ENCODE measurements around the gene LIMS1.
"Not testable (repeated sequence)": the region's sequence is repeated elsewhere in the genome, so short reads cannot be mapped to it uniquely, and the experiment has no call there.

The LIMS1 gene

GRCh38 chr2:108552566-108552965 is 18.3 kb downstream of the LIMS1 start:
- DNase-seq (ENCODE audit: low read depth), result no peak

GRCh38 chr2:108553209-108553919 is 19.1 kb downstream of the LIMS1 start:
- DNase-seq (ENCODE audit: low read depth), result no peak

GRCh38 chr2:108554528-108554927 is 20.3 kb downstream of the LIMS1 start:
- DNase-seq (ENCODE audit: low read depth), result no peak

GRCh38 chr2:108555572-108555971 is 21.3 kb downstream of the LIMS1 start:
- DNase-seq (ENCODE audit: low read depth), result no peak

- DNase-seq (ENCODE audit: low read depth), result not testable (repeated sequence)
Measured at GRCh38 chr2:108556581-108556980, 22.3 kb downstream of the LIMS1 start.

DNA sequence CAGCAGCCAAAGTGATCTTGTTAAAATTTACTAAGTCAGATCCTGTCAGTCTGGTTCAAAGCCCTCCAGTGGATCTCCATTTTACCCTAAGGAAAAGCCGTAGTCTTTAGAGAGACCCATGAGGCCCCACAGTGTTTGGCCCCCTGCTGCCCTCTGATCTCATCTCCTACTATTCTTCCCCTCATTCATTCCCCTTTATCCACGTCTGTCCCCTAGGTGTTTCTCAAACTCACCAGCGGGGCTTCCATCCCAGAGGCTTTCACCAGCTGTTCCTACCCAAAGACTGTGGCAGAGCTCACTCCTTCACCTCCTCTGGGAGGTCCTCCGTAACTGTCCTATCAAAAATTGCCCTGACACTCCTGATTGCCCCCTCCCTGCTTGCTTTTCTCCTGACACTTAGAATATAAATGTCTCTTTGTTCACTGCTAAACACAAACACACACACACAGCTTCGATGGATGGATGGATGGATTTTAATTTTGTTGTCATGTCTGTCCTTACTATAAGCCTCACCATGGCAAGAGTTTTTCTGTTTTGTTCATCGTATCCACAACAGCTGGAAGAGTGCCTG is 26.1 kb downstream of the LIMS1 start:
- DNase-seq (ENCODE audit: low read depth), result no peak

DNA sequence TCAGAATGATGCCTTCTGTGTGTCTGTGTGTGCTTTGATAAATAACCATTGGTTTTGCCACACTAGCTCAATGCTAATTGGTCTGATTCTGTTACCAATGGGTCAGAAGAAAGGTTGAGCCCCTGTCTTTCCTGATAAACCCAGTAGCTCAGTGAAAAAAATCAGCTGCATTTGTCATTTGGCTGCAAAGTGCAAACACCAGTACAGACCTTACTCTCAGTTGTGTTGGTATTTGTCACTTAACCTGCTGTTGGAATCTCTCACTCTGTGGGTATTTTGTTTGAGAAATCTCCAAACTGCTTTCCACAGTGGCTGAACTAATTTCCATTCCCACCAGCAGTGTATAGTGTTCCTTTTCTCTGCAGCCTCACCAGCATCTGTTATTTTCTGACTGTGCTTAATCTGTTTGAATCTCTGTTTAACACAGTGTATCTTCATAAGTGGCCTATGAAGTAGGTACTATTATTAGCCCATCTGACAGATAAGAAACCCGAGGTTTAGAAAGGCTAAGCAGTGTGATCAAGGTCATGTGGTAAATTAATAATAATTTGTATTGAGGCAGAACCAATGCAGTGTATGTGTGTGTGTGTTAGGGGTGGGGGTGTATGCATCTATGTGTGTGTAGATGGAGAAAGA is 26.7 kb downstream of the LIMS1 start:
- no peak for DNase-seq (ENCODE audit: low read depth)

GRCh38 chr2:108562274-108562673 is 28.0 kb downstream of the LIMS1 start:
- DNase-seq (ENCODE audit: low read depth), result no peak

DNA sequence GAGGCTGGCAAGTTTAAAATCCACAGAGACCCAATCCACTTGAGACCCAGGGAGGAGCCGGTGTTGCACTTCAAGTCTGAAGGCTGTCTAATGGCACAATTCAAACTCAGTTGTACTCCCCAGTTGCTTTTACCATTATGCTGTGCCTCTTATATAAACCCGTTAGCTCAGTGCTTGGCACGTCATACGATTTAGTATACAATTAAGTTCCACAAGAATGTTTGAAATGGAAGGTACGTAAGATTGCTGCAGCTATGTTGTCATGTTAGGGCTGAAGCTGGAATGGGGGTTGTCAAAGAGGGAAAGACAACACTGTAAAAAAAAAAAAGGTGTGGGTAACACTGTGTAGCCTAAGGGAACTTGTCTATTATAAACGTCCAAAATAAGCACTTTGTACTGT is 30.2 kb downstream of the LIMS1 start:
- no peak for DNase-seq (ENCODE audit: low read depth)

DNA sequence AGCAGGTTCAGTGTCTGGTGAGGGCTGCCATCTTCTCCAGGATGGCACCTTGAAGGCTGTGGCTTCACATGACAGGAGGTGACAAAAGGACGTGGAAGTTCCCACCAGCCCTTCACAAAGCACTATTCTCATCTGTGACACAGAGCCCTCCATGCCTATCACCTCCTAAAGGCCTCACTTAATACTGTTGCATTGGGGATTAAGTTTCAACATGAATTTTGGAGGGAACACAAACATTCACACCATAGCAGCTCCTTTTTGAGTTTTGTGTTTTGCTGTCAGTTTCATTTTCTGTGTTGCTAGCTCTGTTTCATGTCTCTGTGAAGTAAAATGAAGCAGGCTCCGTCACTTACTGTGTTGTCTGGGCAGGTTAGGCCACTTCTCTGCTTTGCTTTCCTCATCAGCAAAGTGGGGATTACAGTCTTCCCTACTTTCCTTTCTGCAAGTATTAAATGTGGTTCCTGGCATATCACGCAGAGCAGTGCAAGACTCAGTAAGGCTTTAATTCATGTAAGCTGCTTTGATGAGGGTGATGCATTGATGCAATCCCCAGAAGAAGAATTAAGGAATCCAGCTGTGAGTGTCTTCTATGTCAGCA is 31.6 kb downstream of the LIMS1 start:
- no peak for DNase-seq (ENCODE audit: low read depth)

DNA sequence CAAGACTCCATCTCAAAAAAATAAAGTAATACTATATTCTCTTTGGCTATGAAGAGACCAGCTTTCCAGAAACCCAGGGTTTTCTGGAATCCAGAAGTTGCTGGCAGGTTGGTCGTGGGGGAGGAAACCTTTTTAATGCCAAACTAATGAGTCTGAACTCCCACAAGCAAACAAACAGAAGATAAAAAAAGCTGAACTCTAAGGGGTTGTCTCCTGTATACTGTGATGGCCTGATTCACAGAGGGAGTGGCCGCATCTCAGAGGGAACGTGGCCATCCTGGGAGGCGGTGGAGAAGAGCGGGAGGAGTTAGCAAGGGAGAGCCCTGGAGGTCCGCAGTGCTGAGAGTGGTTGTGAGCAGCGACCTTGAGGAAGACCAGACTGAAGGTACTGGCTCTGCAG is 36.1 kb downstream of the LIMS1 start:
- DNase-seq (ENCODE audit: low read depth), result no peak

DNA sequence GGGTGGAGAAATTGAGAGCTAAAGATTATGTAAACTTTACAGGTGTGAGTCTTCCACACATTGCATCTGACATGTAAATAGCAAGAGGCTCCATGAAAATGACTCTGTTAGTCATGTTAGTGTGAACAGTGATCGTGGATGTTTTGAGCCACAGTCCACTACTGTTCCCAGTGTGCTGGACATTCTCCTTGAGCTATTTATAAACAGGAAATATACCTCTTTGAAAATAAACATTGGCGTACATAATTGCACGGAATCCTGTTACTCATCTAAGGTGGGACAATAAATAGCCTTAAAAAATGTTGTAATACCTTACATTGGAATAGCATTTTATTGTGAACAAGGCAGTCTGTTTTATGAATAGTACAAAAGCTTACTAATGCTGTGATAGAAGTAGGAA is 37.0 kb downstream of the LIMS1 start:
- DNase-seq (ENCODE audit: low read depth), result no peak

DNA sequence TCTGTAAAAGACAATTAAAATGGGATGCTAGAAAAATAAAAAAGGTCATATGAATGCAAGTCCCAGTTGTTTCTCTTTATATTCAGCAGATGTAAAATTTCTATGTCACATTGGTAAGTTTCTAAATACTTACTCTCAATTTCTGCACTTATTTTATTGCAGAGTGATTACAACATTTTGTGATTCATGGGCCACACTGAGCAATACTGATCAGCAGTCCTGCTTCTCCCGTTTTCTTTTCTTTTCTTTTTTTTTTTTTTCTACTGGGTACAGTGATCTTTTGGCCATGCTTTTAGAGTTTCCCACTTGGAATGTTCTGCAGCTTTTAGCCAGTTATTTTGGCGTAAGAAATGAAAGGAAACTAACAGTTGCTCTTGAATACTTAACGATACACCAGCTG is 38.8 kb downstream of the LIMS1 start:
- DNase-seq (ENCODE audit: low read depth), result no peak

DNA sequence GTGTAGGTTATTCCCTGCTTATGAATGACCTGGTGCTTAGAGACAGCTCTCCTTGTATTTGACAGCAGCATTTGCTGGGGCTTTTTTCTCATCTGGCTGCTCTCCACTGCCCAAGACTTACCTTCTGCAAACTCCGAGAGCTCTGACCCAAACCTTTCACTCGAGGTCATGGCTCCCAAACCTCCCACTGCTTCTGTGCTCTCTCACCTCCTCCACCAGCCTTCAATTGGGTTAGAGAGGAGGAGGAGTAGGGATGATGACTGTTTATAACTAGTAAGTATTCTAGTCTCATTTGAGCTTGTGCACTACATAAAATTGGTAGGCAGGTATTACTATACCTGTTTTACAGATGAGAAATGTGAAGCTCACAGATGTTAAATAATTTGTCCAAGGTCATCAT is 40.1 kb downstream of the LIMS1 start:
- no peak for DNase-seq (ENCODE audit: low read depth)

- DNase-seq (ENCODE audit: low read depth), result no peak
Measured at GRCh38 chr2:108575132-108575966, 41.1 kb downstream of the LIMS1 start.

- DNase-seq (ENCODE audit: low read depth), result no peak
Measured at GRCh38 chr2:108577099-108577498, 42.8 kb downstream of the LIMS1 start.

GRCh38 chr2:108579623-108580022 is 45.4 kb downstream of the LIMS1 start:
- no peak for DNase-seq (ENCODE audit: low read depth)

GRCh38 chr2:108580050-108580449 is 45.8 kb downstream of the LIMS1 start:
- DNase-seq (ENCODE audit: low read depth), result no peak

GRCh38 chr2:108583903-108584520 is 49.7 kb downstream of the LIMS1 start:
- DNase-seq (ENCODE audit: low read depth), result no peak

GRCh38 chr2:108585436-108585835 is 51.2 kb downstream of the LIMS1 start:
- DNase-seq (ENCODE audit: low read depth), result no peak

- no peak for DNase-seq (ENCODE audit: low read depth)
Measured at GRCh38 chr2:108586116-108586515, 51.8 kb downstream of the LIMS1 start.

GRCh38 chr2:108586631-108587030 is 52.4 kb downstream of the LIMS1 start:
- no peak for DNase-seq (ENCODE audit: low read depth)
